WTC11 (cell line): ENCODE measurements around the gene PTGIS. TPM values are rescaled to one million over a fixed set of nuclear protein-coding genes. Genes with fewer than 3 reads are reported as not detected.

ENCODE experiments used
- ATAC-seq: fragments of 200-7000 bp; cut with Tn5 transposase; 2 replicates; pipeline ENCODE4 v1.10.0; 2021; ENCODE audit warnings: mild to moderate bottlenecking, moderate library complexity
- CTCF ChIA-PET: fragments of 300-600 bp; sonication (Branson Sonifier 250); formaldehyde crosslinking; loops from one replicate; lab custom pipeline; 2021; ENCODE audit warnings: antibody characterized with exemption; lab: Charles Lee
- POLR2A ChIA-PET: fragments of 350-600 bp; sonication (Branson Sonifier 250); formaldehyde crosslinking; loops from one replicate; lab custom pipeline; 2021; ENCODE audit warnings: antibody characterized with exemption; lab: Charles Lee
- DNase-seq: peaks from one replicate; pipeline ENCODE4 v3.0.0; 2021; ENCODE audit warnings: low spot score
- H3K27ac Mint-ChIP-seq: 2 replicates; pipeline ENCODE4 v1.8.0; 2021; ENCODE audit warnings: mixed read lengths
- H3K27me3 Mint-ChIP-seq: 2 replicates; pipeline ENCODE4 v1.8.0; 2021; ENCODE audit warnings: low read depth, mild to moderate bottlenecking, moderate library complexity, mixed read lengths
- H3K36me3 Mint-ChIP-seq: 2 replicates; pipeline ENCODE4 v1.8.0; 2021; ENCODE audit warnings: mixed read lengths
- H3K4me1 Mint-ChIP-seq: 2 replicates; pipeline ENCODE4 v1.8.0; 2022; ENCODE audit warnings: mixed read lengths
- H3K4me3 Mint-ChIP-seq: 2 replicates; pipeline ENCODE4 v1.8.0; 2021; ENCODE audit warnings: mild to moderate bottlenecking, moderate library complexity, mixed read lengths
- H3K9me3 Mint-ChIP-seq: 2 replicates; pipeline ENCODE4 v1.8.0; 2021; ENCODE audit warnings: mixed read lengths
- CBFB ChIP-seq: sonication (generic); formaldehyde crosslinking; IDR thresholded peaks from 2 replicates; pipeline ENCODE4 v1.8.1; 2022; ENCODE audit warnings: mild to moderate bottlenecking, low read depth, missing genetic modification reagents
- FOXJ3 ChIP-seq: sonication (generic); formaldehyde crosslinking; IDR thresholded peaks from 2 replicates; pipeline ENCODE4 v1.9.0; 2021; ENCODE audit warnings: missing genetic modification reagents, mild to moderate bottlenecking, borderline replicate concordance
- MXD4 ChIP-seq: fragments of 250-450 bp; sonication (Bioruptor Pico); IDR thresholded peaks from 2 replicates; pipeline ENCODE4 v1.8.0; 2021; ENCODE audit warnings: mild to moderate bottlenecking, moderate library complexity, borderline replicate concordance
- NFE2L1 ChIP-seq: sonication (generic); formaldehyde crosslinking; IDR thresholded peaks from 2 replicates; pipeline ENCODE4 v1.8.1; 2023; ENCODE audit warnings: missing genetic modification reagents
- NR1H2 ChIP-seq: sonication (generic); formaldehyde crosslinking; IDR thresholded peaks from 2 replicates; pipeline ENCODE4 v1.9.0; 2021; ENCODE audit warnings: mild to moderate bottlenecking, moderate library complexity, missing genetic modification reagents
- NR3C1 ChIP-seq: sonication (generic); formaldehyde crosslinking; conservative IDR thresholded peaks from 2 replicates; pipeline ENCODE4 v1.8.1; 2023; ENCODE audit warnings: low read depth, mild to moderate bottlenecking, missing genetic modification reagents
- OVOL2 ChIP-seq: fragments of 250-450 bp; sonication (Bioruptor Pico); IDR thresholded peaks from 2 replicates; pipeline ENCODE4 v1.9.0; 2021; ENCODE audit warnings: mild to moderate bottlenecking, borderline replicate concordance
- TP53 ChIP-seq: sonication (generic); formaldehyde crosslinking; IDR thresholded peaks from 2 replicates; pipeline ENCODE4 v1.8.1; 2023; ENCODE audit warnings: mild to moderate bottlenecking, missing genetic modification reagents
- ZNF138 ChIP-seq: sonication (generic); formaldehyde crosslinking; conservative IDR thresholded peaks from 2 replicates; pipeline ENCODE4 v1.8.1; 2022; ENCODE audit warnings: mild to moderate bottlenecking, moderate library complexity, missing genetic modification reagents
- ZNF219 ChIP-seq: sonication (generic); formaldehyde crosslinking; IDR thresholded peaks from 2 replicates; pipeline ENCODE4 v1.8.0; 2023; ENCODE audit warnings: missing genetic modification reagents, mild to moderate bottlenecking, borderline replicate concordance
- ZNF263 ChIP-seq: sonication (generic); formaldehyde crosslinking; IDR thresholded peaks from 2 replicates; pipeline ENCODE4 v1.8.1; 2022; ENCODE audit warnings: low read depth, mild to moderate bottlenecking, moderate library complexity, missing genetic modification reagents
- ZNF396 ChIP-seq: fragments of 250-450 bp; sonication (Bioruptor Pico); IDR thresholded peaks from 2 replicates; pipeline ENCODE4 v1.8.0; 2021; ENCODE audit warnings: mild to moderate bottlenecking, moderate library complexity, borderline replicate concordance
- ZNF423 ChIP-seq: fragments of 250-450 bp; sonication (Bioruptor Pico); IDR thresholded peaks from 2 replicates; pipeline ENCODE4 v2.1.2; 2022; ENCODE audit warnings: mild to moderate bottlenecking, moderate library complexity
- total RNA-seq: library from RNA; stranded (reverse); gene quantifications from 3 replicates; pipeline ENCODE4 v1.2.3, GENCODE V29; 2021
- TF ChIP-seq, protein P1 (sequence below): sonication (generic); formaldehyde crosslinking; IDR thresholded peaks from 2 replicates; pipeline ENCODE4 v1.8.1; 2023; ENCODE audit warnings: mild to moderate bottlenecking, missing genetic modification reagents
- TF ChIP-seq, protein P2 (sequence below): sonication (generic); formaldehyde crosslinking; IDR thresholded peaks from 2 replicates; pipeline ENCODE4 v1.8.0; 2022; ENCODE audit warnings: mild to moderate bottlenecking, missing genetic modification reagents
- TF ChIP-seq, protein P3 (sequence below): sonication (generic); formaldehyde crosslinking; IDR thresholded peaks from 2 replicates; pipeline ENCODE4 v1.8.0; 2022; ENCODE audit warnings: mild to moderate bottlenecking, missing genetic modification reagents
- TF ChIP-seq, protein P4 (sequence below): fragments of 250-450 bp; sonication (Bioruptor Pico); conservative IDR thresholded peaks from 2 replicates; pipeline ENCODE4 v1.9.0; 2021; ENCODE audit warnings: mild to moderate bottlenecking
- TF ChIP-seq, protein P5 (sequence below): sonication (generic); formaldehyde crosslinking; IDR thresholded peaks from 2 replicates; pipeline ENCODE4 v1.8.1; 2023; ENCODE audit warnings: mild to moderate bottlenecking, missing genetic modification reagents
- TF ChIP-seq, protein P6 (sequence below): sonication (generic); formaldehyde crosslinking; IDR thresholded peaks from 2 replicates; pipeline ENCODE4 v1.8.1; 2022; ENCODE audit warnings: low read depth, mild to moderate bottlenecking, moderate library complexity, missing genetic modification reagents, borderline replicate concordance
- TF ChIP-seq, protein P7 (sequence below): sonication (generic); formaldehyde crosslinking; IDR thresholded peaks from 2 replicates; pipeline ENCODE4 v1.8.1; 2023; ENCODE audit warnings: mild to moderate bottlenecking, missing genetic modification reagents, moderate library complexity

PTGIS gene
- total RNA-seq, 1 experiment from 2014 or later: 24.3 TPM

DNA sequence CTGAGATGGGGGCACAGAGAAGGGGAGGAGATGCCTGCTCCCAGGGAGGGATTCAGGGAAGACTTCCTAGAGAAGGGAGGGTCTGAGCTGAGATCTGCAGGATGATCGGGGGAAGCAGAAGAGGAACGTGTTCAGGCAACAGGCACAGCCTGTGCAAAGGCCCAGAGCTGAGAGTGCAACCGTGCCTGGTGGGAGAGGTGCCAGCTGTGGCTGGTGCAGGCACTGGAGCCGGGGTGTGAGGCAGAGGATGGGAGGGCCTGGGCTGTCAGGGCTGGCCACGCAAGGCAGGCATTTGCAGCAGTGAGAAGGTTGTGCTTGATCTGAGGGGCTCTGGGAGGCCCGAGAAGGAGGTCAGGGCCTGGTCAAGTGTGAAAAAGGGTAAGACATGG, 27.7 kb downstream of the PTGIS start:
- Mint-ChIP-seq H3K36me3 (peaks cover 27% of the 10 kb centered on the region), H3K4me3 (no peak overlapping the region), H3K9me3 (peaks cover 3% of the 10 kb centered on the region), H3K4me1 (peaks cover 3% of the 10 kb centered on the region; the same call in 1 of the 2 replicates), H3K27ac (no peak overlapping the region)
- ATAC-seq (no peak), DNase-seq (no peak)
- CTCF ChIA-PET: interaction anchor here (0.6 to 10.6 kb wide), 5 partner anchors 22 to 348 kb away, joined by 3 to 540 read pairs (median 4); no protein-coding TSS in a partner anchor
- TF ChIP-seq OVOL2 (CRISPR knock-in tag): no peak
- TF ChIP-seq ZNF263 (CRISPR knock-in tag): no peak
- TF ChIP-seq ZNF396 (CRISPR knock-in tag): no peak
- no peak for TF ChIP-seq ZNF138 (CRISPR knock-in tag)
- no peak for TF ChIP-seq TP53 (CRISPR knock-in tag)
- TF ChIP-seq, protein P1, sequence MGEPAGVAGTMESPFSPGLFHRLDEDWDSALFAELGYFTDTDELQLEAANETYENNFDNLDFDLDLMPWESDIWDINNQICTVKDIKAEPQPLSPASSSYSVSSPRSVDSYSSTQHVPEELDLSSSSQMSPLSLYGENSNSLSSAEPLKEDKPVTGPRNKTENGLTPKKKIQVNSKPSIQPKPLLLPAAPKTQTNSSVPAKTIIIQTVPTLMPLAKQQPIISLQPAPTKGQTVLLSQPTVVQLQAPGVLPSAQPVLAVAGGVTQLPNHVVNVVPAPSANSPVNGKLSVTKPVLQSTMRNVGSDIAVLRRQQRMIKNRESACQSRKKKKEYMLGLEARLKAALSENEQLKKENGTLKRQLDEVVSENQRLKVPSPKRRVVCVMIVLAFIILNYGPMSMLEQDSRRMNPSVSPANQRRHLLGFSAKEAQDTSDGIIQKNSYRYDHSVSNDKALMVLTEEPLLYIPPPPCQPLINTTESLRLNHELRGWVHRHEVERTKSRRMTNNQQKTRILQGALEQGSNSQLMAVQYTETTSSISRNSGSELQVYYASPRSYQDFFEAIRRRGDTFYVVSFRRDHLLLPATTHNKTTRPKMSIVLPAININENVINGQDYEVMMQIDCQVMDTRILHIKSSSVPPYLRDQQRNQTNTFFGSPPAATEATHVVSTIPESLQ (CRISPR knock-in tag): no peak
- TF ChIP-seq, protein P2, sequence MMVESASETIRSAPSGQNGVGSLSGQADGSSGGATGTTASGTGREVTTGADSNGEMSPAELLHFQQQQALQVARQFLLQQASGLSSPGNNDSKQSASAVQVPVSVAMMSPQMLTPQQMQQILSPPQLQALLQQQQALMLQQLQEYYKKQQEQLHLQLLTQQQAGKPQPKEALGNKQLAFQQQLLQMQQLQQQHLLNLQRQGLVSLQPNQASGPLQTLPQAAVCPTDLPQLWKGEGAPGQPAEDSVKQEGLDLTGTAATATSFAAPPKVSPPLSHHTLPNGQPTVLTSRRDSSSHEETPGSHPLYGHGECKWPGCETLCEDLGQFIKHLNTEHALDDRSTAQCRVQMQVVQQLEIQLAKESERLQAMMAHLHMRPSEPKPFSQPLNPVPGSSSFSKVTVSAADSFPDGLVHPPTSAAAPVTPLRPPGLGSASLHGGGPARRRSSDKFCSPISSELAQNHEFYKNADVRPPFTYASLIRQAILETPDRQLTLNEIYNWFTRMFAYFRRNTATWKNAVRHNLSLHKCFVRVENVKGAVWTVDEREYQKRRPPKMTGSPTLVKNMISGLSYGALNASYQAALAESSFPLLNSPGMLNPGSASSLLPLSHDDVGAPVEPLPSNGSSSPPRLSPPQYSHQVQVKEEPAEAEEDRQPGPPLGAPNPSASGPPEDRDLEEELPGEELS (CRISPR knock-in tag): no peak
- no peak for TF ChIP-seq NFE2L1 (CRISPR knock-in tag)
- TF ChIP-seq, protein P3, sequence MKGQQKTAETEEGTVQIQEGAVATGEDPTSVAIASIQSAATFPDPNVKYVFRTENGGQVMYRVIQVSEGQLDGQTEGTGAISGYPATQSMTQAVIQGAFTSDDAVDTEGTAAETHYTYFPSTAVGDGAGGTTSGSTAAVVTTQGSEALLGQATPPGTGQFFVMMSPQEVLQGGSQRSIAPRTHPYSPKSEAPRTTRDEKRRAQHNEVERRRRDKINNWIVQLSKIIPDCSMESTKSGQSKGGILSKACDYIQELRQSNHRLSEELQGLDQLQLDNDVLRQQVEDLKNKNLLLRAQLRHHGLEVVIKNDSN: no peak
- TF ChIP-seq CBFB (CRISPR knock-in tag): no peak
- TF ChIP-seq, protein P4, sequence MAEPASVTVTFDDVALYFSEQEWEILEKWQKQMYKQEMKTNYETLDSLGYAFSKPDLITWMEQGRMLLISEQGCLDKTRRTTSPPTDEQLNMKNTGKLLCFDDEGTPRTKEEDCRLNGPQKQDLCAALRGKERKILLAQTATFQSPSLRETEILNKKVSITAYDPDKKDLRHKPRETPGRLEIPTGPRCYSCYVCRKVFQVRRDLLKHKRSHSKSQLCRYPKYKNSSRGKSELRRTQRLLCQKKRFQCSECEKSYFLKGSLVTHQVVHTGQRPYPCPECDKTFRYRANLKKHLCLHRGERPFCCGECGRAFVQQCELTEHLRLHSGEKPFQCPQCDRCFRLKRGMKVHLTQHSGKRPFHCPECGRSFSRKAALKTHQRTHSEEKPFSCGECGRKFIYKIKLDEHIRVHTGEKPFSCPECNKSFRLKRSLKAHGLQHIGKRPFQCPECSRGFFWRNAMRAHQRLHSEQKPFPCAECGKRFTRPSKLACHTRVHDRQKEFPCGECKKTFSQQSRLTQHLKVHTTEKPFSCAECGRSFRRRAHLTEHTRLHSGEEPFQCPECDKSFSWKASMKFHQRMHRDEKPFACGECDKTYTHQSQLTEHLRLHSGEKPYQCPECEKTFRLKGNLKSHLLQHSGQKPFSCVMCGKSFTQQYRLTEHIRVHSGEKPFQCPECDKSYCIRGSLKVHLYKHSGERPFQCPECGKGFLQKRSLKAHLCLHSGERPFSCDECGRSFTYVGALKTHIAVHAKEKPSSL (CRISPR knock-in tag): no peak
- TF ChIP-seq, all 79 proteins: peak for 0
- no peaks in the 10 kb centered on the region for H3K27me3 Mint-ChIP-seq
- POLR2A ChIA-PET: no interaction called here

DNA sequence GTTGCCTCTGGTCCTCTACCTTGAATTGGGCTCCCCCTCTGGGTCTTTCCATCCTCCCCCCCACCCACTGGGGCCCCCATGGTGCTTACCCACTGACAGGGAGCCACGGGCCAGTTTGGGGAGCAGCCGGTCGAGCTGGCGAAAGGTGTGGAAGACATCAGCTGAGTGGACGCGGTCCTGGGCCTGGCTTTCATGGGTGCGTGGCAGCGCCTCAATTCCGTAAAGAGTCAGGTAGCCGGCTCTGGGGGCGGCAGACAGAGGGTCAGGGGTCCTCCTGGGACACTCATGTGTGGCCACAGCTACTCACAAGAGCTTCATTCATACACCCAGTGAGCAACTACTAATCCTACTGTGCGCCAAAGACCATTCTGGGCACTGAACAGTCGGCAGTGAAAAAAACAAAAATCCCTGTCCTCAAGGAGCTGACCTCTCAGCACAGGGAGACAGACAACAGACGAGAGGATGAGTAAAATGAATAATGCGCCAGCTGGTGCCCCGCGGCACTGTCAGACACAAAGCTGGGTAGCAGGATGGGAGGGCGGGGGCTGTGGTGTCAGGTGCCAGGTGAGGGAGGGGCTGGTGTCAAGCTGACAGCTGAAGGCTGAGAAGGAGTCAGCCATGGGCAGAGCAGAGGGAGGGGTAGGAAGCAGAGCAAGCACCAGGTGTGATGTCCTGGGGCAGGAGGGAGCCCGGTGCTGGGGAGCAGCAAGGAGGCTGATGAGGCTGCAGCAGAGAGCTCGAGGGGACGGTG, 28.3 kb downstream of the PTGIS start:
- peaks cover 23% of the 10 kb centered on the region for H3K36me3 Mint-ChIP-seq
- ChIA-PET CTCF (interaction anchor here (0.6 to 10.6 kb wide), 4 partner anchors 23 to 155 kb away, joined by 3 to 540 read pairs (median 4); no protein-coding TSS in a partner anchor), POLR2A (no interaction called here)
- TF ChIP-seq FOXJ3 (CRISPR knock-in tag) (no peak), NR3C1 (CRISPR knock-in tag) (no peak), MXD4 (no peak), NR1H2 (CRISPR knock-in tag) (no peak), ZNF263 (CRISPR knock-in tag) (no peak), ZNF423 (no peak), ZNF219 (no peak)
- TF ChIP-seq, protein P5, sequence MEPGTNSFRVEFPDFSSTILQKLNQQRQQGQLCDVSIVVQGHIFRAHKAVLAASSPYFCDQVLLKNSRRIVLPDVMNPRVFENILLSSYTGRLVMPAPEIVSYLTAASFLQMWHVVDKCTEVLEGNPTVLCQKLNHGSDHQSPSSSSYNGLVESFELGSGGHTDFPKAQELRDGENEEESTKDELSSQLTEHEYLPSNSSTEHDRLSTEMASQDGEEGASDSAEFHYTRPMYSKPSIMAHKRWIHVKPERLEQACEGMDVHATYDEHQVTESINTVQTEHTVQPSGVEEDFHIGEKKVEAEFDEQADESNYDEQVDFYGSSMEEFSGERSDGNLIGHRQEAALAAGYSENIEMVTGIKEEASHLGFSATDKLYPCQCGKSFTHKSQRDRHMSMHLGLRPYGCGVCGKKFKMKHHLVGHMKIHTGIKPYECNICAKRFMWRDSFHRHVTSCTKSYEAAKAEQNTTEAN: no peak
- TF ChIP-seq, protein P6, sequence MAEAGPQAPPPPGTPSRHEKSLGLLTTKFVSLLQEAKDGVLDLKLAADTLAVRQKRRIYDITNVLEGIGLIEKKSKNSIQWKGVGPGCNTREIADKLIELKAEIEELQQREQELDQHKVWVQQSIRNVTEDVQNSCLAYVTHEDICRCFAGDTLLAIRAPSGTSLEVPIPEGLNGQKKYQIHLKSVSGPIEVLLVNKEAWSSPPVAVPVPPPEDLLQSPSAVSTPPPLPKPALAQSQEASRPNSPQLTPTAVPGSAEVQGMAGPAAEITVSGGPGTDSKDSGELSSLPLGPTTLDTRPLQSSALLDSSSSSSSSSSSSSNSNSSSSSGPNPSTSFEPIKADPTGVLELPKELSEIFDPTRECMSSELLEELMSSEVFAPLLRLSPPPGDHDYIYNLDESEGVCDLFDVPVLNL: no peak
- TF ChIP-seq, protein P7, sequence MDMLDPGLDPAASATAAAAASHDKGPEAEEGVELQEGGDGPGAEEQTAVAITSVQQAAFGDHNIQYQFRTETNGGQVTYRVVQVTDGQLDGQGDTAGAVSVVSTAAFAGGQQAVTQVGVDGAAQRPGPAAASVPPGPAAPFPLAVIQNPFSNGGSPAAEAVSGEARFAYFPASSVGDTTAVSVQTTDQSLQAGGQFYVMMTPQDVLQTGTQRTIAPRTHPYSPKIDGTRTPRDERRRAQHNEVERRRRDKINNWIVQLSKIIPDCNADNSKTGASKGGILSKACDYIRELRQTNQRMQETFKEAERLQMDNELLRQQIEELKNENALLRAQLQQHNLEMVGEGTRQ (CRISPR knock-in tag): no peak
- TF ChIP-seq, protein P4 (CRISPR knock-in tag): no peak

More for the DNA sequence above, 28.3 kb downstream of the PTGIS start:
- ATAC-seq (no peak), DNase-seq (no peak)
- Mint-ChIP-seq H3K4me3 (no peak overlapping the region), H3K9me3 (no peaks in the 10 kb centered on the region), H3K27me3 (no peaks in the 10 kb centered on the region), H3K27ac (0 out of 2 replicates have a peak overlapping the region, but pooled peaks have one; percentile 6), H3K4me1 (peaks cover 3% of the 10 kb centered on the region; the same call in 1 of the 2 replicates)
